NCI-H1105 (cell line): ENCODE measurements around the gene NRP2.
A peak's percentile ranks its signal among the peaks of the same experiment; 100 is the strongest.

Experiments used
- DNase-seq: peaks from one replicate; lab custom pipeline; 2025; lab: John Stamatoyannopoulos, UW

The NRP2 gene

DNA sequence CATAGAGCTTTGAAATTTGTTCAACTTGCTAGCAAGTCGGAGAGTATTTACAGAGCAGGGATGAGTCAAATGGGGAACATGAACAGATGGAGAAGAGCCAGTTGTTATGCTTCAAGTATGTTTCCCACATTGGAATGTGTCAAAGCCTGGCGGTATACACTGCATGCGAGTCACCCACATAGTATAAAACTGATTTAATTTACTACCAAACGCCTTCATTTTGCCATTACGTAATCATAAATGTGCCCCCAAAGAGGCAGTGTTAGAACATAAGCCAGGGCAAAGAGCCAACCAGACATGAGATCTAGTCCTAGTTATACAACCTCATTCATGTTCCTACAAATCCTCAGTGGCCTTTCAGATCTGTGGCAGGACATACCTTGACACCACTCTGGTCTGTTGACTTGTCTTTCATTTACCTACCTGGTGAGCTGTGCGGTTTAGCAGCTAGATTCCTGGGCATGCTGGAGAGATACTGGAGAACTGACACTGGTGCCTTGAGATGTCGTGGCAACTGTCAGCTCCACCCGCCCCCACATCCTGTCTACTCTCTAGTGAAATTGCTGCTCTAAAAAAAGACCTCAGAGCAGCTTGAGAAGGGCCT is 21.7 kb upstream of the NRP2 start:
- DNase-seq, result no peak

DNA sequence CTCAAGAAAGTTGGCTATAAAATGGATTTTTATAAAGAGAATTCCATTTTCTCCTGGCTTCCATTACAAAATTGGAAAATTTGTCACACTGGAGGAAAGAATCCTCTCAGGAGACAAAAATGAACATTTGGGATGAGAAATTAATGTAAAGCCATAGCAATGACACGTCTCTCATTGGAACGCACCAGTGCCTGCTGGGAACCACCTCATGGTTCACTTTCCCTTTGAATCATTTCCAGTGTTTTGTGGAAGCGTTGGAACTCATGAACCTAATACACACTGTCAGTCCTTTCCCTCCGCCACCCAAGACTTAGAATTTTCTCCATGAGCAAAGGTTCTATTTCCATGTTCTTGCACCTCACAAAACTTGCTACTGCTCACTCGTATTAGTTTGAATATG is 21.0 kb upstream of the NRP2 start:
- no peak for DNase-seq

DNA sequence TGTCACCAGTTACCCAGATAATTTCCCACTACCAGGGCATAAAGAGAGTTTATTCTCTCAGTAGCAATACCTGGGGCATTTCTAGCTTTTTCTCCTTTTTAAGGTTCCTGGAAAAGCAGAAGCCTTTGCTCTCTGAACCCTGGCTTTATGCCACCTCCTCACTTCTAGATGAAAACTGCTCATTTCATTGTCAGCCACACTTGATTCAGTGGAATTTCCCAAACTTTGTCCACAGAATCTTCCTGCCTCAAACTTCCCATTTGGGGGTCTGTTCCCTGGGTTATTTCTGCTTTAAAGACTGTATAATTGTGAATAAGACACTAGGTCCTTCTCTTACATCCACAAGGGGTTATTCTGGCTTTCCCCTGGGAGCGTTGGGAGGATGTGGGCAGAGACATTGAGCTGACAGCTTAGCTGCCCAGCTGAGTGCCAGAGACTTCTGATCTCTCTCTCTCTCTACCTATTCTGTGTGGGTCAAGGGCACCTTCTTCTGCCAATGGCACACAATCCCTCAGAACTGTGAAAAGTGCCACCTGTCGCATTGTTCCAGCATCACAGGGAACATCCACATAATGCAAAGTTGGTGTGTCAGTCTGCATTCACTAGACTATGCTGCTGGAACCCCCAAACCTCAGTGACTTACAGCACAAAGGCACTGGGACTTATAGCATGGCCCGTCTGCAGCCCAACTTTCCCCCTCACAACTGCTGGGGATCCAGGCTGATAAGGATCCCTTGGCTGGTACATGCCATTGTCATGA is 19.9 kb upstream of the NRP2 start:
- DNase-seq, result no peak

DNA sequence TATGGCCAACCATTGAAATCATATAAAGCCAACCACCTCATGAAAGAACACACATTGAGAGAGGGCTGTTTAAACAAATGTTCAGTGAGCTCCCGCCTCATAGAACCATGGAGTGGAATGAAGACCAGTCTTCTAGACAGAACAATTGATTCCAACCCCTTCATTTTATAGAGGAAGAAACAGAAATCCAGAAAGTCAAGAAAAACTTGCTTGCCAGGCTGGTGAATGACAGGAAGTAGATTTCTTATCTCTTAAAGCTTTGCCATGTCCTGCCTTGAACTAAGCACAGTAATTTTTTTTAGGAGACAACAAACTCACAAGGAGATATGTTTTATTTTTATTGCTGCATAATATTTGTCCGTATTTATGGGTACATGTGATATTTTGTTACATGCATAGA is 16.5 kb upstream of the NRP2 start:
- no peak for DNase-seq

DNA sequence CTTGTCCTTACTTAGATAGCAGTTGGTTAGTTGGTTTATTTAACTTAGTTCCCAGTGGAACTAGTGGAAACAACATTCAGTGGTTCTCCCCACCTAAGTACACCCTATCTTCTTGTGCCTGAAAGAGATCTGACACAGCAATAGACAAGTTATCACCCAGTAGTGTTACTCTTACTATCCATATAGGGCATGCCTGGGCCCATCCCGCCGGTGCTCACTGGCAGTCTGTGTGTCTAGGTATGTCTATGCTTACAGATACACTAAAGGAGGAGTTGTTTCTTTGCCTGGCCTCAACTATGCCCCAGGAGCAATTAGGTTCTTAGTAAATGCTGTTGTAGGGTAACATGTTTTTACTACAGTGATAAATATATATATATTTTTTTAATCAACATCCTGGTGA is 12.0 kb upstream of the NRP2 start:
- no peak for DNase-seq

DNA sequence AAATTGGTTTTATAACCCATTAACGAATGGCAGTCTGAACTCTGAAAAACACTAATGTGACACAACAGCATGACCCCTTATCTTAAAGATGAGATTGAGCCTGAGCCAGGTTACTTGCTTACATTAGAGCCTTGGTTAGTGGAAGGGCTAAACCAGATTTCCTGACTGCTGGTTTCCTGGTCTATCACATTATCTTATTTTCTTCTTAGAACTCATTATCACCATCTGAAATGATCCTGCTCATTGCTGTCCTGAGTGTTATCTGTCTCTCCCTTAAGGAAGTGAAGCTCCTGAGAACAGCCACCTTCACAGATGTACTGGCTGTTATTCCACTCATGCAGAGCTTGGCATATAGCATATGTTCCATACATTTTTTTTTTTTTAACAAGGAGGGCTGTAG is 9.0 kb upstream of the NRP2 start:
- no peak for DNase-seq

DNA sequence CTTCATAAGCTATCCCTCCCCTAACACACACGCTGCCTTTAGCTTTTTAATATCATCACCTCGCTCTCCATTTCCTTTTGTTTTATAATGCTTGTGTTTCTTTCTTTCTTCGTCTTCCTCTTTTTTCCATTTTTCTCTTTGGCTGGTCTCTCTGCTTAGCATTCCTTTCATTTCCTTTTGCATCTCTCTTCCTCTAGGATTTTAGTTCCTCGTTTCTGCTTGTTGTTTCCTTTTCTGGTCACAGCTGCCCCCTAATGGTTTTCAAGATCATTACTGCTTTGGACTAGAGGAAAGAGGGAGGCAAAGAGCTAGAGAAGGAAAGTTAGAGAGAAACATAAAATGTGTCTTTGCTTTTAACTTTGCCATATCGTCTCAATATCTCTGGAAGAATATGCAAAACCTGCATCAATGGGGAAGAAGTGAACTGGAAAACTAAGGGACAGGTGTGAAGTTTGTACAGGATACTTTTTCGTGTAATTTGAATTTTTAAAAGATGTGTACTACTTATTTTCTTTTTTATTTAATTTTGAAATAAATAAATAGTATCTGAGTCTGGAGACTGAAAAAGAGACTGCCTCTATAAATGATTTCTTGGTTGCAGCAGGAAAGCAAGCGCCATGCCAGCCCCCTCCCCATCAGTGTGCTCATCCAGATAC is 6.3 kb upstream of the NRP2 start:
- peak; percentile 23 for DNase-seq

DNA sequence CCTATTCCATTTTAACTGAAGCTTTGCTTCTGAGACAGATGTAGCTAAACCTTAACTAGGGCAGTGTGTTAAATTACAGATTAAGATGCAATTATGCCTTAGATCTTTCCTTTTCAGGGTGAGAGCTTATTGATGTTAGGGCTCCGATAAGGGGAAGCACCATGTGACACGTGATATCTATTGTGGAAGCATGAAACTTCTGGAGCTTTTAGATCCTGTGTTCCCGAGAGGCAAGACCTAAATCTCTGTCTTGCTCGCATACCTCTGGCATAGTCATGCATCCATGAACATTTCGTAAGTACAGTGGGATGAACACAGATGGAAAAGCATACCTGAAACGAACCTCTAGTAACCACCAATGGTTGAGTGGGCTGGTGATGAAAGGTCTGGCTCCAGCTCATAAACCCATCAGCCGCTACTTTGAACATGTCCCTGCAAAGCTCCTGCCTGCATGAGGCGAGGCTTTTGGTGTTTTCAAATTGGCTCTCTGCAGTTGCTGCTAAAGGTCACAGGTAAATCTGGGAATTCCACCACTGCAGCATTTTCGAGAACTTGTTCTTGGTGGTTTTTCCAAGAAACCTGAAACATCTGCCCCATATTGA is 3.7 kb upstream of the NRP2 start:
- DNase-seq, result no peak

DNA sequence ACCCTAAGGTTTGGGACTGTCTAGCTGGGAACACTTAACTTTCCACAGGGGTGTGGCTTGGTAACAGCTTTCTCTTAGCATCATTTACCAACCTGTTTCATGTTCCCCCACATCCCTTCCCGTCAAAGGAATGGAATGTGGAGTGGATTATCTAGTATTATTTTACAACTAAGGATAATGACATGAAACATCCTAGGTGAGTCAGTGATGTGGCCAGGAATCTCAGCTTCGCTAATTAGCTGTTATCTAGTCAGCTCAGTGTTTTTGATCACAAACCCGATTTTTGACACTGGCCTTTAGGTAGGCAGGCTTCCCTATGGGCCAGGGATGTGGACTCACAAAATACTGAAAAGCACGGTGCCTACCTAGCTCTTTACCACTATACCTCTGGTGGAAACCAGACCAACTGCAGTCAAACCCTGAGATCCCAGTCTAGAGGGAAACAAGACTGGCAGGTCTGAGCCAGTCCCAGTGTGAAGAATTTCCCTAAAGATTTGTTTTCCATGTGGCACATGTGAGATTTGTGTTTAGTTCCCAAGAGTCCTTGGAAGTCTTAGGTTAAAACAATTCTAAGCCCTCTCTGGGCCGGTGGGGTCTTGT is 2.8 kb upstream of the NRP2 start:
- no peak for DNase-seq

DNA sequence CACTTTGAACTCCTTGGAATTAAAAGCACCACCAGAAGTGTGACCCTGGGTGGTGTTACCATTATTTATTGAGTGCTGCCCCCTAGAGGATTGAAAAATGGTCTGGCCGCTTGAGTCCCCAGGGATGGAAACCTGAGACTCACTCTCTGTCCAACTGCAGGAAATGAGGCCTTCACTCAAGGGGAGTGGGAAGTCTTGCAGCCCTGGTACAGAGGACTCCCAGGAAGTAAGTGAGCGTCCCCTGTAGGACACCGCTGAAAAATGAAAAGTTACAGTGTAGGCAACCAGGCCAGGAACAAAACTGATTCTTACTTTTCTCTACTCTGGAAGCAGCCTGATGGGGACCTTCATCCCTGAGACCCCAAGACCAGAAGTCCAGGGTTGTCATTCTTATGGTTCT is 2.2 kb upstream of the NRP2 start:
- DNase-seq, result peak; percentile 75

DNA sequence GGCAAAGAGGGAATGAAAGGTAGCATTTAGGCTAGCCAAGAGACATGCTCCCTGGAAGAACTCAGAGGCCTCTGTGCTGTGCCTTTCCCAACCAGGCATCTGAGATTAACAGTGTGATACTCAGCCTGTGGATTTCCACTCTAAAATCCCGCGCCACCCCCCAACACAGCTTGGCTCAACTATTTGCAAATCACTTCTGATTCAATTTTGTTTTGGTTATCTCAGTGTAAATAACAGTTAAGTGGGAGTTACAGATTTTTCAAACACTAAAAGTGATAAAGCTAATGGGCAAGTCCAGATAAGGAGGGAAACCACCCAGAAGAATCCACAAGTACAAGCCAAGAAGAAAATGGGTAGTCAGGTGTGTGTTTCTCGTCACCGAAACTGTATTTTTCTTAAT is 1.4 kb upstream of the NRP2 start:
- DNase-seq, result no peak

DNA sequence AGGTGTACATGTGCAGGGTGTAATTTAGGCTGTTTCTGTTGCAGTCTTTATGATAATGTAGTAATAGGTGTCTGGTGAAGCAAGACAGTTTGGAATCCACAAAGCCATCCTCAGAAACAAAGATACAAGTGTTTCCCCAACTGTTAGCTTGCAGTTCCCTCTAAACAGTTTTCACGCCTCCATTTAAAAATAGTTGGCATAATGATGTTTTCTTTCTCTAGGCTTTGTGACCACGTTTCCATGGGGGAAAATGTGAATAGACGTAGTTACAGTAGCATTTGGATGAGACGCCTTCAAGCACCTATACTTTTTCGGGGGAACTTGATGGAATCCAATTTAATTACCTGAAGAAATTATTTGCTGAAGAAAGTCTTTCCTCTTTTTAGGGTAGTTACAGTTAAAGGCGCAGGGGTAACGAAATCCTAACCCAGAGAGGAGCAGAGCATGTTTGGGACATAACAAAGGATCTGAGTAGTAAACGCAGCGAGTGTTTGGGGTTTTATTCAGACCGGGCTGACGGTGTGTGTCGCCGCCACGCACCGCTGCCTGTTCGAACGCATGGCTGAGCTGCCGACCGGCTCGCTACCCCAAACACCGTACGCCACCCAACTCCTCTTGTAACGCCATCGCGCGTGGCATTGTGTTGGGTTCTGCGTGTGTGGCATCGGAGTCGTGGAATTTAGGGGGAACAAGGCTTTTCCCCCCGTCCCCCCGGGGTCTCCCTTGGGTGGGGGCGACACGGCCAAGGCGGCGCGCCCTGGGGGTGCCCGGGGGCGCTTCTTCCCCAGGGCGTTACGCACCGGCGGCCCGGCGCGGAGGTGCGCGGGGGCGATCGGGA is 681 bp upstream of the NRP2 start:
- DNase-seq, result peak; percentile 4

DNA sequence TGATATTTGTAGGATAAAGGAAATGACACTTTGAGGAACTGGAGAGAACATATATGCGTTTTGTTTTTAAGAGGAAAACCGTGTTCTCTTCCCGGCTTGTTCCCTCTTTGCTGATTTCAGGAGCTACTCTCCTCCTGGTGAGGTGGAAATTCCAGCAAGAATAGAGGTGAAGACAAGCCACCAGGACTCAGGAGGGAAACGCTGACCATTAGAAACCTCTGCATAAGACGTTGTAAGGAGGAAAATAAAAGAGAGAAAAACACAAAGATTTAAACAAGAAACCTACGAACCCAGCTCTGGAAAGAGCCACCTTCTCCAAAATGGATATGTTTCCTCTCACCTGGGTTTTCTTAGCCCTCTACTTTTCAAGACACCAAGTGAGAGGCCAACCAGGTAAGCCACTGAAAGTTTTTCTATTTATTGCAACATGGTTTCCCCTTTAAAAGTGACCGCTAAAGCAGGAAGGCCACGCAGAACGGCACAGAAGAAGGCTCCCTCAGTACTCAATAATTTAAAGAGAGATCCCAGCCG is 735 bp downstream of the NRP2 start:
- DNase-seq, result no peak

DNA sequence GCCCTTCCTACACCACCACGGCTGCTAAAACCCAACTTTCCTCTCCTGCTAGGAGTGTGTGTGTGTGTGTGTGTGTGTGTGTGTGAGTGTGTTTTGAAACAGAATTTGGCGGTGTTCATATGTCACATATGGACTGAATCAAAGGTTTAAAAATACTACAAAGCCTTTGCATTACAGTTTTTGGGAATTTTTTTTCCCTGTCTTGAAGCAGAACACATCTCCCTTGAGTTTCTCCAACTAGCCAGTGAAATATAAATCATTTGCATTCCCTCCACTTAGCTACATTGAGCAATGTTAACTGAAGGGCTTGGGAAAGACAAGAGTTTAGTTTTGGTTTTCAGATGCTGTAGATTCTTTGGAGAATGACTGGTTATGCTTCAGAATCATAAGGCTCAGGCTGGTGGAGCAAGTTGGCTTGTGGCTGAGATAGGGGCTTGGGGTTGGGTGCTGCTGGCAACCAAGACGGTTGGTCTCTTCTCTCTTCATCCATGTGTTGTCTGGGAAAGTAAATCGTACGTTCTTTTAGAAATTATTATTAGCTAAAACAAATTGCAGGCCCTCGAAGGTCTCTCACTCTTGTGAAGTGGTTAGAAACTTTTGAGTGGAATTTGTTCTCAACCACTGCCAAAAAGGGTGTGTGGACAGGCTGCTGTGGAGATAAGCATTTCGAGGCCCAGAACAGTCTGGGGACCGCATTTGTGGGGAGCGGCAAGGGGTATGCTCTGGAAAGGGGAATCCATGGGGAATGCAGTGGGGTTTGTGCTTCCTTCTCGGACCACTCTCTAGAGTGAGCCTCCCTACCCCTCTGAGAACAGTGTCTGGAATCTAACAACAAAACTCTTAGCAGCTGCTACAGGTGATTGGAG is 1.4 kb downstream of the NRP2 start:
- no peak for DNase-seq

DNA sequence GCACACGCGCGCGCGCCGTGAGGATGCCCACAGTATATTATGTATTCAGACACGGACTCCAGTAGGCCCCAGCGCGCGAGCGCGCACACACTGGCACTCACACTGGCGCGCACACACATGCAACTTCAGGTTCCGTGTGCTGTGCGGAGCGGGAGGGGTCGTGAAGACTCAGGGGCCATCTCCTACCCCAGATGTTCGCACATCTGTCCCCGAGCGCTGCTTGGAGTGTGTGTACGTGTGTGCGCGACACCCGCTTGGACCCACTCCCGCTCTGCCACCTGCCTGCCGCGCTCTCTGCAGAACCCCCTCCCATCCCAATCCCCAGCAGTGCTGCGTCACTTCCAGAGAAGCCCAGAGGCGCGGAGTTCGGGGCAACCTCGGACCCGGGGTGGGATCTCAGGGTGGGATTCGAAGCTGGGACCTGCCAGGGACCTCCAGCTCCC is 2.6 kb downstream of the NRP2 start:
- no peak for DNase-seq

DNA sequence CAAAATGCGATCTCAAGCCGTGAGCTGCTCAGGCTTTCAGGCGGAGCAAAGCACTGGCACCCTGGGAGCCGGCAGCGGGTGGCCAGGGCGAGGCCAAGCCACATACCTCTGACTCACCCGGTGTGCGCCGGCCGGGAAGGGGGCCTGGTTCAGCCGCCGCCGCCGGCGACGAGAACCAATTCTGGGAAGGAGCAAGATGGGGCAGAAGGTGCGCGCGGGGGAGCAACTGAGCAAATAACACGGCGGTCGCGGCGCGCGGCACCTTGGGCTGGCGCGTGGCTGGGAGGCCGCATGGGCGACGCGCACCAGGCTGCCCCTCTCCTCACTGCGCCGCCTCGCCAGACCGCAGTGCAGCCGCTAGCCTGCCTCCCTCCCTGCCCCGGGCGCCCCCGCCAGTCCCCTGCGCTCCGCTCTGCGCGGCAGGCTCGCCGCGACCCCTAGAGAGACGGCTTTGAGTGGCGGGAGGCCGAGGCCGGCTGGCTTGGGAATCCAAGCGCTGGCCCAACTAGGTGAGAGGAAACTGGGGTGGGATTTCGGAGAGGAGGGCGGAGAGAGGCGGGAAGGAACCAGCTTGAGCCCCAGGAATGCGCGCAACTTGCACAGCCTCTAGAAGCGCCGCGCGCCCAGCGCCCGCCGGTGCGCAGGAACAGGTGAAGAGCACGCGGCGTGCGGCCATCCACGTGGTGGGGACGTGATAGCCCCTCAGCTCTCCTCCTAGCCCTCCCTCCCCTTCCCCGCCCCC is 3.2 kb downstream of the NRP2 start:
- no peak for DNase-seq

DNA sequence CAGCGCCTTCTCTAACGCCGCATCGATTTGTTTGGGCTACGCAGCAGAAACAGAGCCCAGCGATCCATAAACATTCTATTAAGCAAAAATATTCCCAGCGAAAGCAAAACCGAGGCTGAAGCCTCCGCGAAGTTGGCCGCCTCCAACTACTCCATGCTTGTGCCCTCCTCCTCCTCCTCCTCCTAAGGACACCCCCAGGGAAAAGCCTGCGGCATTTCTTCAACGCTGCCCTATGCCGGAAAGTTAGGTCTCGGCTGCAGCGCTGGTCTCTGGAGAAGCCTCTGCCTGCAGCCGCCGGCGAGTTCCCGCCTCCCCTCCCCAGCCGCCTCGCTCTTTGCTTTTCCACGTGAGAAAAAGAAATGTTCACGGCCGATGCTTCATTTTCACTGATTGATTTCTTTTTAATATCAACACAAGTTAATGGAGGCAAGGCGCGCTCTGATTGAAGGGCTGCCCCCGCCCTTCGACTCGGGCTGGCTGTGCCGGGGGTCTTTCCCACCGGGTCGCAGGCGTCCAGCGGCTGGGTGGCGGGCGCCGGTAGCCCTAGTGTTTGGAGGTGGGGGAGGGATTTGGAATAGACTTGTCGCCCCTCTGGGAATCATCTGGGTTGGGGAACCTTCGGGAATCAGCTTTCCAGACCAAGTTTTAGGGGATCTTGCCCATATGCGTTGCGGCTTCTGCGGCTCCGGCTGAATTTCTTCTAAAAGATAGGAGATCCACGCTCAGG is 3.9 kb downstream of the NRP2 start:
- no peak for DNase-seq

DNA sequence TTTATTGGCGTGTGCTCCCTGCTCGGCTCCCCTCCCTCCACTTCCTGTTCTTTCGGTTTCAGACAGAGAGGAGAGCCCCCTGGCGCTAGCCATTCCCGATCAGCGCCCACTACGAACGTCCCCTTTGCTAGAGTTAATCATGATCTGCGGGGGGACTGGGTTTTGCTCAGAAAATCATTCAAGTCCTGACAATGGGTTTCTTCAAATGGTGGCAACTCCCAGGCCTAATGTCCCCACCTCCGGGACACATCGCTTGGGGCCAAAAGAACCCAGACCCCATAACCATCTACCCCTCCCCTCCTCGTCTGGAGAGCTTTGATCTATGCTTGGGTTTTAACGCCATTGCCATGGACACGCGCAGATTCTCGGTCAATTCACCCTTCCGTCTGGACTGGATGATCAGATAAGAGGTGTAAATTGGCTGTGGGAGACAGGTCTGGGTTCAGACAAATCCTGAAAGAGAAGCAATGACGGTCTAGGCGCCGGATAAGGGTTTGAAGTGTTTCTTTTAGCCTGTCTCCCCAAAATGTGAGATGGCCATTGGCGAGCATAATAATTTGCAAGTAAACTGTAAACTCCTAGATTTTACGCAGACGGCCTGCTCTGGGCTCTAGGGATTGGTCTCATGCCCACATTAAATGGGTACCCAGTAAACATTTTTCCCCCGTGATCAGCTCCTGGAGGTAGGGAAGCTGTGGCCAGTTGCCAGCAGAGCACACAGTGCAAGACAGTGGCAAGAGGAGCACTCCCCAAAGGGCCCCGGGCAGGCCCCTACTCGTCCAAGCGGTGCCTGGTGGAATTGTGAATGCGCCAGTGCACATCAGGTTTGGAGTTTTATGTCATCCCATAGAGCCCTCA is 4.7 kb downstream of the NRP2 start:
- peak; percentile 31 for DNase-seq
